ENCODE data around the gene TAAR5.
"Not testable (repeated sequence)": the region's sequence is repeated elsewhere in the genome, so short reads cannot be mapped to it uniquely, and the experiment has no call there.

The TAAR5 gene, protein sequence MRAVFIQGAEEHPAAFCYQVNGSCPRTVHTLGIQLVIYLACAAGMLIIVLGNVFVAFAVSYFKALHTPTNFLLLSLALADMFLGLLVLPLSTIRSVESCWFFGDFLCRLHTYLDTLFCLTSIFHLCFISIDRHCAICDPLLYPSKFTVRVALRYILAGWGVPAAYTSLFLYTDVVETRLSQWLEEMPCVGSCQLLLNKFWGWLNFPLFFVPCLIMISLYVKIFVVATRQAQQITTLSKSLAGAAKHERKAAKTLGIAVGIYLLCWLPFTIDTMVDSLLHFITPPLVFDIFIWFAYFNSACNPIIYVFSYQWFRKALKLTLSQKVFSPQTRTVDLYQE

DNA sequence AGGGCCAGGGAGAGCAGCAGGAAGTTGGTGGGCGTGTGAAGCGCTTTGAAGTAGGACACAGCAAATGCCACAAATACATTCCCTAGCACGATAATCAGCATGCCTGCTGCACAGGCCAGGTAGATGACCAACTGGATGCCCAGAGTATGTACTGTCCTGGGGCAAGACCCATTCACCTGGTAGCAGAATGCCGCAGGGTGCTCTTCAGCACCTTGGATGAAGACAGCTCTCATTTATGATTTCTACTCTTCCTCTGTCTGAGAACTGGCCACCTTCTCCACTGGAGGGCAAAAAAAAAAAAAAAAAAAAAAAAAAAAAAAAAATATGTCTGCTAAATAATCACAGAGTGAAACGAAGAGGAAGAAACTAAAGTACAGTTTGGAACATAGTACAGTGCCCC is at the start of gene TAAR5:
TAAR5 (minus strand) TSS at position 288 of the 400 bp plus-strand sequence; CDS start at position 233, 55 bp downstream.
- DNase-seq, result no peak

- not testable (repeated sequence) for DNase-seq
Measured at GRCh38 chr6:132637135-132637534, 47.6 kb upstream of the TAAR5 start.

- not testable (repeated sequence) for DNase-seq
Measured at GRCh38 chr6:132635906-132636305, 46.4 kb upstream of the TAAR5 start.

DNA sequence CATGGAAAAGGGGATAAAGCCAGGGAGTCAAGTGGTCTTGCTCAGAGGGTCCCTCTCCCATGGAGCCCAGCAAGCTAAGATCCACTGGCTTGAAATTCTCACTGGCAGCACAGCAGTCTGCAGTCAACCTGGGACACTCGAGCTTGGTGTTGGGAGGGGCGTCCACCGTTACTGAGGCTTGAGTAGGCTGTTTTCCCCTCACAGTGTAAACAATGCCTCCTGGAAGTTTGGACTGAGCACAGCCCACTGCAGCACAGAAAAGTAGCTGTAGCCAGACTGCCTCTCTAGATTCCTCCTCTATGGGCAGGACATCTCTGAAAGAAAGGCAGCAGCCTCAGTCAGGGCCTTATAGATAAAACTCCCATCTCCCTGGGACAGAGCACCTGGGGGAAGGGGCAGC is 45.7 kb upstream of the TAAR5 start:
- DNase-seq, result not testable (repeated sequence)

DNA sequence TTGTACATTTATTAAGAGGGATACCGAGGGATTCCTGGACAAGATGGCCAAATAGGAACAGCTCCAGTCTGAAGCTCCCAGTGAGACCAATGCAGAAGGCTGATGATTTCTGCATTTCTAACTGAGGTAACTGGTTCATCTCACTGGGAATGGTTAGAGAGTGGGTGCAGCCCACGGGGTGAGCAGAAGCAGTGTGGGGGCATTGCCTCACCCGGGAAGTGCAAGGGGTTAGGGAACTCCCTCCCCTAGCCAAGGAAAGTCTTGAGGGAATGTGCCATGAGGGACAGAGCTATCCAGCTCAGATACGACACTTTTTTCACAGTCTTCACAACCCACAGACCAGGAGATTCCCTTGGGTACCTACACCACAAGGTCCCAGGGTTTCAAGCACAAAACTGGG is 45.3 kb upstream of the TAAR5 start:
- no peak for DNase-seq

- no peak for DNase-seq
Measured at GRCh38 chr6:132633362-132633761, 43.8 kb upstream of the TAAR5 start.

DNA sequence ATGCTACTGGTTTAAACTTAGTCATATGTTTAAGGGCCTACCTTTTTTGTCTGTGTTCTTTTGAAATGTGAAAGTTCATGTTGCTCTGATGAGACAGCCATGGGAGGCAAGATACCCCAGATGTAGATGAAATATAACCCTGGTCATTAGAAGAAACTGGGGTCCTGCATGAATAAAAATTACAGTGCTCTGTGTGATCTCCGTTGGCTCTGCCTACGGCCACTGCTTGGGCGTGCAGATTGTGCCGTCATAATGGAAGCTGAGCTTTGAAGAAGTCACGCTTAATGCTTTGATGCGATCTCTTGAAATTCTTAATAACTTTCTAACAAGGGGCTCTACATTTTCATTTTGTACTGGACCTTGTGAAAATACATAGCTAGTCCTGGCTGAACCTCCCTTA is 34.6 kb upstream of the TAAR5 start, which contains the start of gene TAAR2:
TAAR2 (minus strand) TSS at position 101 of the 400 bp plus-strand sequence; CDS start at position 101, 0 bp downstream.
- no peak for DNase-seq

DNA sequence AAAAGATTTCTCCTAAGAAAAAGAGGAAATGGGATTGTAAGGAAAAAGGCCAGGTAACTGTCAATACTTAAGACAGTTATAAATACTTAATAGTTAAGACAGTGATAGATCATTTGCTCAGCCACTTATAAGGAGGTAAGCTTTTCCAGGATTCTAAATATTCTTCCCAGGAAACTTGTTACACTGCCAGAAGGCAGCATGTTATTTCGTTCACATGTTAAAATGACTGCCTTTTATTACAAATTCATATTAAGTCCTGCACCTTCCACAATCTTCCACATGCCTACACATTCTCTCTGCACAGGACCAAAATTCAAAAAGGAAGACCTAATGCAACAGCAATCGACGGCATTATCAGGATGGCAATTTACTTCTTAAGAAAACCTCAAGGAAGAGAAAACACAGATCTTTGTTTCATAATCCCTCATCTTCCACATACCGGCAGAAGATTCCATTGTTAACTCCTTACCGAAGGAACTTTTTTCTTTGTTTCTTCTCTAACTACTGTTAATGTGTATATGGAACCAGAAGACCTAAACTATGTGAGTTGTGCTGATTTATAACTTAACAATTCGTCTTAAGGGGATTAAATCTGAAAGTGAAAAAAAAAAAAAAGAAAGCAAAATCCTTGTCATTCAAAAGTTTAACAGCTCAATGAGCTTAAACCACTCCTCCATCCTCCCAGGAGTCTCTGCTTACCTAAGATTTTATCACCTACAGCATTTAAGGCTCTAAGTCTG is 33.7 kb upstream of the TAAR5 start:
- no peak for DNase-seq

GRCh38 chr6:132616677-132617076 is 27.1 kb upstream of the TAAR5 start:
- DNase-seq, result no peak

GRCh38 chr6:132614554-132614953 is 25.0 kb upstream of the TAAR5 start:
- DNase-seq, result no peak

GRCh38 chr6:132612449-132613108 is 23.0 kb upstream of the TAAR5 start:
- no peak for DNase-seq

DNA sequence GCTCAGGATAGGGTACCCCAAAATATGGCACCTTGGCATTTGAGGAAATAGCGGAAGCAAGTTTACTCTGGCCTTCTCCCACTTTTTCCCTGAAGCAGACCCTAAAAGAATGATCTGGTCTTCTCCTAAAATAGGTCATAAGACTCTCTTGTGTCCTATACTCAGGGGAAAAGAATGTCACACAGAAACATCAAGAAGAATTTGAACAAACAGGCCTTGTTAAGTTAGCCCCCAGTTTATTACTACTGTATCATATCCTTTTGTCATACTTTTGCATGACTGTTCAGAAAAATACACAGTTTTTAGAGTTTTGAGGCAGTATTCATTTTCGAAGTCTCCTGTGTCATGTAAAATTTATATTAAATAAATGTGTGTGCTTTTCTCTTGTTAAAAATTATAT is 22.1 kb upstream of the TAAR5 start:
- DNase-seq, result no peak

DNA sequence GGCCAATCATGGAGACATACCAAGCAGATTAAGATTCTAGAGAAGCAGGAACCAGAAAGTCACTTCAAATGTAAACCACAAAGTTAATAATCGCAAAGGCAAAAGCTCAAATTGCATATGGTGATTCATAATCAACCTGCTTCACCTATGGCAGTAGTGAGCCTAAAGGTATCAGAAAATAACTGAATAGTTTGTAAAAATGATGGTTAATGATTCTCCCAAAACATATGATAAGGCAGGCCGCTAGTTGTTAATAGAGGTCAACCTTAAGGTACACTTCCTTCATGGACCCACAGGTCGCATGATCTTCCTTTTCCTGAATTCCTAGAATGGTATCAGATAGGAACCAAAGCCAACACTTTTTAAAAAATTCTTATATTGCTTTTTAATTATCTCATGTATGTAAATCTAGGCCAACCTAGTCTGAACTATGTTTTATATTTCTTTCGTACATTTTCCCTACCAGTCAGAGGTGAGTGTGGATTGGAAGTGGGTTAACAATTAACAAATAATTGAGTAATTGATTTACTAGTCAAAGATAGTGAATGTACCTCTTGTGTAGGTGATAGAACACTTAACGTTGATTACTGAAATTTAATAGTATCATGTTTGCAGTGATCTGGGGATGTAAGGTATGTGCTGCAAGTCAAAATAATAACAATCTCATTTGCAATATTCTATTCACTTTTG is 18.1 kb upstream of the TAAR5 start:
- no peak for DNase-seq

- no peak for DNase-seq
Measured at GRCh38 chr6:132604635-132605152, 15.2 kb upstream of the TAAR5 start.

GRCh38 chr6:132600900-132601299 is 11.4 kb upstream of the TAAR5 start:
- DNase-seq, result not testable (repeated sequence)

DNA sequence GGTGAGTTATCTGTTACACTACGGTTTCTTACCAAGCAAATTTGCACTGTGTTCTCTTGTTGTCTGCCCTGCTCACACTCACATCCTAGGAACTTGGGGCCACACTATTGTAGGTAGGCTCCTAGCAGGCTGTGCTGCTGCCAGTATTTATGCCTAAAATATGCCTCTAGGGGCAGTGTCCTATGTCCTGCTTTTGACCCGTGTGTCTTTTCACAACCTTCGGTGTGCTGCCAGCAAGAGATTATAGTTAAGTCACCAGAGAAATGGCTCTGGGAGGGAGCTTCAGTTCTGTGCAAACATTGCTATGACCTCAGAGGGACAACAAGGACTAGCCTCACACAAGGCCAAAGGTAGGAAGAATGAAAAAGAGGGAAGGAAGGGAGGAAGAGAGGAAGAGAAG is 8.9 kb upstream of the TAAR5 start:
- no peak for DNase-seq

DNA sequence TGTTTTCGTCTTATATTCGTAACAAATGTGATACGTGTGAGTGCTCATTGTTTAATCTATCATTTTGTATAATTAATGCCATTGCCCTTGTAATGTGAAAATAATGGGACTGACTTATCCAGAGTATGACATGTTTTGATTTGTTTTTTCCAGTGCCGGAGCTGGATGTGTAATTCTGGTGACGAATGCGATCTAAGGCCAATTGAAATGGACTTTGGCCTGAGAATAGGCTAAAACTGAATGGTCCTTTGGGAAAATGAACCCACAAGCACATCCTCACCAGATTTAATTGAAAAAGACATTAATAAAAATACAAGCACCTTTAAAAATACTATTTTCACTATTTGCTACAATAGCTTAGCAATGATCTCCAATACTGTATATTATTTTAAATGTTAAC is 6.7 kb upstream of the TAAR5 start:
- no peak for DNase-seq

DNA sequence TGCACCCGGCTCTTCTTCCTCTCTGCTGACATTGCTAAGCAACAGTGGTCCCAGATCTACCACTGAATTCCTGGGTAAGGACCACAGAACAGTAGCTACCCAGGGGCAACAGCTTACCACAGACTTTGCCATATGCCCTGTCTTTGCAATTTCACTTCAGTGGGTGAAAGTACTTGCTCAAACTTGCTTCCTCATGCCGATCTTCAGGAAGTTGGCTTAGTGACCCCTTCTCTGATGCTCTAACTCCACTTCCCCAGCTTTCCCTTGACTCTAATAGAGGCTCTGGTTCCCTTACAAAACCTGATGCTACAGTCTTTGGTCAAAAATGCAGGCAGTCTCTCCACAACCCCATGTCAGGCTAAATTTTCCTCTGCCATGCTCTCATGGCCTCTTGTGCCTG is 3.3 kb upstream of the TAAR5 start:
- no peak for DNase-seq

- no peak for DNase-seq
Measured at GRCh38 chr6:132590362-132590761, 821 bp upstream of the TAAR5 start.

- DNase-seq, result no peak
Measured at GRCh38 chr6:132587424-132587823, 2.1 kb downstream of the TAAR5 start.

DNA sequence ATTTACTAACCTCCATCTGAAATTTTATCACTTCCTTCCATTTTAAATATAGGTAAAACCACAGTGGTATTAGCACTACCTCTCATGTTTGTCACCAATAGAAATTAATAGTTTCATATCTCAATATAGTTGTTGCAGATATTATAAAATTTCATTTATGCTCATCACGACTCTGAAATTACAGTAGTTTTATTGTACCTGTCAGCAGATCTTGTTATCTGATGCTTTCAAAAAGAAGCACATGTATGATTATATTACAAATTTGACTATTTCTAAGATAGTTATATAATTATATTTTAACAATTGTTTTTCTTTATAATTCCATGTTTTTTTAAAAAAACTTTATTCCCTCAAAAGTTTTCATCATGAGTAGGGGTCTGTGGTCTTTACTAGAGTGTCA is 4.8 kb downstream of the TAAR5 start:
- no peak for DNase-seq

GRCh38 chr6:132571774-132572173 is 17.8 kb downstream of the TAAR5 start:
- DNase-seq, result no peak

DNA sequence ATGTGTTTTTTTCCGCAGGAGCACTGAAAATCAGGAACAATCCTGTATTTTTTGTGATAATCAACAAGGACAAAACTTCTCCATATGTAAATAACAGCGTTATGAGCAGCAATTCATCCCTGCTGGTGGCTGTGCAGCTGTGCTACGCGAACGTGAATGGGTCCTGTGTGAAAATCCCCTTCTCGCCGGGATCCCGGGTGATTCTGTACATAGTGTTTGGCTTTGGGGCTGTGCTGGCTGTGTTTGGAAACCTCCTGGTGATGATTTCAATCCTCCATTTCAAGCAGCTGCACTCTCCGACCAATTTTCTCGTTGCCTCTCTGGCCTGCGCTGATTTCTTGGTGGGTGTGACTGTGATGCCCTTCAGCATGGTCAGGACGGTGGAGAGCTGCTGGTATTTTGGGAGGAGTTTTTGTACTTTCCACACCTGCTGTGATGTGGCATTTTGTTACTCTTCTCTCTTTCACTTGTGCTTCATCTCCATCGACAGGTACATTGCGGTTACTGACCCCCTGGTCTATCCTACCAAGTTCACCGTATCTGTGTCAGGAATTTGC is 19.2 kb downstream of the TAAR5 start, which contains the start of gene TAAR6:
TAAR6 (plus strand) TSS at position 102 of the 557 bp plus-strand sequence; CDS start at position 102, 0 bp downstream.
- DNase-seq, result no peak
